HAP-1 (cell line): ENCODE measurements around the gene SFSWAP.
"Not testable (repeated sequence)": the region's sequence is repeated elsewhere in the genome, so short reads cannot be mapped to it uniquely, and the experiment has no call there.

Experiments used
- DNase-seq, 2 experiments: peaks; one replicate each; pipeline ENCODE4 v3.0.0-alpha.2; 2016 to 2020; ENCODE audit warnings: low spot score in 2 of 2
- H3K27me3 ChIP-seq: fragments of 250-450 bp; sonication (Bioruptor Pico); 2 replicates; pipeline ENCODE4 v1.5.1; 2020; ENCODE audit warnings: low read depth, mild to moderate bottlenecking, moderate library complexity
- H3K36me3 ChIP-seq: fragments of 250-450 bp; sonication (Bioruptor Pico); replicated peaks from 2 replicates; pipeline ENCODE4 v1.5.1; 2020; ENCODE audit warnings: mild to moderate bottlenecking
- H3K4me1 ChIP-seq: fragments of 250-450 bp; sonication (Bioruptor Pico); 2 replicates; pipeline ENCODE4 v1.5.1; 2020; ENCODE audit warnings: mild to moderate bottlenecking
- H3K4me3 ChIP-seq: fragments of 250-450 bp; sonication (Bioruptor Pico); 2 replicates; pipeline ENCODE4 v1.5.1; 2020; ENCODE audit warnings: mild to moderate bottlenecking, moderate library complexity
- H3K9me3 ChIP-seq: fragments of 250-450 bp; sonication (Bioruptor Pico); 2 replicates; pipeline ENCODE4 v1.5.1; 2020; ENCODE audit warnings: mild to moderate bottlenecking, moderate library complexity
- in situ Hi-C: fragments of 300-500 bp; cut with MboI; formaldehyde crosslinking; loops from 3 replicates; pipeline ENCODE4 v1.14.3; 2020; ENCODE audit warnings: low sequenced_read_pairs, inconsistent platforms, mixed read lengths

The SFSWAP gene

DNA sequence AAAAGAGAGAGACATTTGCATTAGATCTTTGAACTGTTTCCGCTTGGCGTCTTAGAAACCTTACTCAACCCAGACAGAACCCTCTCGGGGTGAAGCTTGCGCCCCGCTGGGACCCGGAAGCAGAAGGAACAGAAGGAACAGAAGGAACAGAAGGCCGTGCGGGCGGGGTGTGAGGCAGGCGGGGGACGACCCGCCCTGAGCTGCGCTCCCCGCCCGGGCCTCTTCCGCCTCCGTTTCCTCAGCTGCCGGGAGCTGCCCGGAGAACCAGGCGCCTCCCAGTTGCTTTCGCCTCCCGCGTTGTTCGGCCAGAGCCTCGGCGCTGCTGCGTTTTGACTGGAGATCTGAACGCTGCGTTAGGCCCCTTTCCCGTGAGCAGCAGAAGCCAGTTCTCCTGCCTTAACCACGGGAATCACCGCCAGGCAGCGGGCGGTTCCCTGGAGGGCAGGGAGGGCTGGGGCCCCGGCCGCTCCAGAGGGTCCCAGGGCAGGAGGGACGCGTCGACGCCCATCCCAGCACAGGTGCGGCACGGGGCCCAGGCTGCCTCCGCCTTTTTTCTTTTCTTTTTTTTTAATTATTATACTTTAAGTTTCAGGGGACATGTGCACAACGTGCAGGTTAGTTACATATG, 98.0 kb downstream of the SFSWAP start:
- Histone ChIP-seq H3K36me3 (no peaks in the 10 kb centered on the region), H3K4me1 (no peaks in the 10 kb centered on the region; the same call in 1 of the 2 replicates), H3K4me3 (peak overlapping the region; percentile 14), H3K27me3 (no peaks in the 10 kb centered on the region), H3K9me3 (no peaks in the 10 kb centered on the region)
- in situ Hi-C loops = no loop called here
- DNase-seq = peak in 1 of 2 experiments; percentile 64

DNA sequence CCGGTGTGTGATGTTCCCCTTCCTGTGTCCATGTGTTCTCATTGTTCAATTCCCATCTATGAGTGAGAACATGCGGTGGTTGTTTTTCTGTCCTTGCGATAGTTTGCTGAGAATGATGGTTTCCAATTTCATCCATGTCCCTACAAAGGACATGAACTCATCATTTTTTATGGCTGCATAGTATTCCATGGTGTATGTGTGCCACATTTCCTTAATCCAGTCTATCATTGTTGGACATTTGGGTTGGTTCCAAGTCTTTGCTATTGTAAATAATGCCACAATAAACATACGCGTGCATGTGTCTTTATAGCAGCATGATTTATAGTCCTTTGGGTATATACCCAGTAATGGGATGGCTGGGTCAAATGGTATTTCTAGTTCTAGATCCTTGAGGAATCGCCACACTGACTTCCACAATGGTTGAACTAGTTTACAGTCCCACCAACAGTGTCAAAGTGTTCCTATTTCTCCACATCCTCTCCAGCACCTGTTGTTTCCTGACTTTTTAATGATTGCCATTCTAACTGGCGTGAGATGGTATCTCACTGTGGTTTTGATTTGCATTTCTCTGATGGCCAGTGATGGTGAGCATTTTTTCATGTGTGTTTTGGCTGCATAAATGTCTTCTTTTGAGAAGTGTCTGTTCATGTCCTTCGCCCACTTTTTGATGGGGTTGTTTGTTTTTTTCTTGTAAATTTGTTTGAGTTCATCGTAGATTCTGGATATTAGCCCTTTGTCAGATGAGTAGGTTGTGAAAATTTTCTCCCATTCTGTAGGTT, 98.8 kb downstream of the SFSWAP start:
- H3K4me1 ChIP-seq, H3K4me3 ChIP-seq, DNase-seq, H3K9me3 ChIP-seq, H3K36me3 ChIP-seq, H3K27me3 ChIP-seq, in situ Hi-C loops: not testable (repeated sequence)

DNA sequence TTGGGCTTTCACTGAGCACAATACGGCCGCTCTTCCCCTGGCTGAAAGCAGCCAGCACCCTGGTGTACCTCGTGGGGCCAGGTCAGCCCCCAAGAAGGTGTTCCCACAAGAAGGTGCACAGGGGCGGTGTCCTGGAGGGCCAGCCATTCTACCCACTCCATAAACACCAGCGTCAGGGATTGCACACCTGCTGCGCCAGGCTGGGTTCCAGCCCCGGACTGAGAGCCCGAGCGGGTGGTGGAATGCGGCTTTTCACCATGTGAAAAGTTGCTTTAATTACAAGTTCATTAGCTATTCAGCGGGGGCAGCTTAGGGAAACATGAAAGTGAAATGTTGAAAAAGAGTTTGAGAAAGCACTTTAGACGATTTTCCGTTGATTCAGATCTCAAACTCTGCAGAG, 99.8 kb downstream of the SFSWAP start:
- in situ Hi-C loops = no loop called here
- Histone ChIP-seq H3K4me1 (no peaks in the 10 kb centered on the region; the same call in 1 of the 2 replicates), H3K4me3 (no peak overlapping the region), H3K27me3 (no peaks in the 10 kb centered on the region), H3K9me3 (no peaks in the 10 kb centered on the region), H3K36me3 (no peaks in the 10 kb centered on the region)
- no peak for DNase-seq

GRCh38 chr12:131815131-131815530, 104.2 kb downstream of the SFSWAP start:
- no peaks in the 10 kb centered on the region for H3K36me3 ChIP-seq
- DNase-seq = no peak
- in situ Hi-C loops = no loop called here
- H3K27me3 ChIP-seq = no peaks in the 10 kb centered on the region
- no peaks in the 10 kb centered on the region for H3K4me1 ChIP-seq
- no peaks in the 10 kb centered on the region for H3K9me3 ChIP-seq
- no peak overlapping the region for H3K4me3 ChIP-seq

DNA sequence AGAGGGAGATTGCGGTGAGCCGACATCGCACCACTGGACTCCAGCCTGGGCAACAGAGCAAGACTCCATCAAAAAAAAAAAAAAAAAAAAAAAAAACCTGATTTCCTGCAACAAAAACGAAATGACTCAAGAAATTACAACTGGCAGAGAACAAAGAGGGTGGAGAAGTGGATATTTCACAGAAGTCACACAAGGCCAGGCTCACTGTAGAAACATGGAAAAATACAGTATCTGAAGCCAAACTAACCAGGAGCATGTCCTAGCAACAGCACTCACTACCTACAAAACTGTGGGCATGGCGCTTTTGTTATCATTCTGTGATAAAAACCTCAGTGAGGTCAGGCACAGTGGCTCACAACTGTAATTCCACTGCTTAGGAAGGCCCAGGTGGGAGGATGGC, 105.6 kb downstream of the SFSWAP start:
- Histone ChIP-seq H3K4me3 (no peak overlapping the region), H3K9me3 (no peaks in the 10 kb centered on the region), H3K27me3 (no peaks in the 10 kb centered on the region), H3K4me1 (no peaks in the 10 kb centered on the region), H3K36me3 (no peaks in the 10 kb centered on the region)
- in situ Hi-C loops = no loop called here
- no peak for DNase-seq

DNA sequence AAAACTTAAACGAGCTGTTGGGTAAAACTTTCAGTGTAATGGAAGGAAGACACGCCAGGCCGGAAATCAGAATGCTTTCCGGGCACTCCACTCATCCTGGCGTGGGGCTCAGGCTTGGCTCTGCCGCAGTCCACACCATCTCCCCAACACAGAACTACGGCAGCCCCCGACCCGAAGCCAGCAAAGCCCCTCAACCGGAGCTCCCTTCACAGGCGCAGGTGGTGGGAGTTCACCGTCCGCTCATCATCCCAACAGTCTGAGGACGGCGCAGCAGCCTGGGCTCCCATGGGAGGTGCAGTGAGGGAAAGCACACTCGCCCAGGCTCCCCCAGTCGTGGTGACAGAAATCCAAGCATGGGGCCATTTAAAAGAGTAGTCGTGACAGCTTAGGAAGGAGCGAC, 106.4 kb downstream of the SFSWAP start:
- Histone ChIP-seq H3K9me3 (no peaks in the 10 kb centered on the region), H3K27me3 (no peaks in the 10 kb centered on the region), H3K4me1 (no peaks in the 10 kb centered on the region), H3K36me3 (no peaks in the 10 kb centered on the region), H3K4me3 (no peak overlapping the region)
- in situ Hi-C loops = no loop called here
- no peak for DNase-seq

DNA sequence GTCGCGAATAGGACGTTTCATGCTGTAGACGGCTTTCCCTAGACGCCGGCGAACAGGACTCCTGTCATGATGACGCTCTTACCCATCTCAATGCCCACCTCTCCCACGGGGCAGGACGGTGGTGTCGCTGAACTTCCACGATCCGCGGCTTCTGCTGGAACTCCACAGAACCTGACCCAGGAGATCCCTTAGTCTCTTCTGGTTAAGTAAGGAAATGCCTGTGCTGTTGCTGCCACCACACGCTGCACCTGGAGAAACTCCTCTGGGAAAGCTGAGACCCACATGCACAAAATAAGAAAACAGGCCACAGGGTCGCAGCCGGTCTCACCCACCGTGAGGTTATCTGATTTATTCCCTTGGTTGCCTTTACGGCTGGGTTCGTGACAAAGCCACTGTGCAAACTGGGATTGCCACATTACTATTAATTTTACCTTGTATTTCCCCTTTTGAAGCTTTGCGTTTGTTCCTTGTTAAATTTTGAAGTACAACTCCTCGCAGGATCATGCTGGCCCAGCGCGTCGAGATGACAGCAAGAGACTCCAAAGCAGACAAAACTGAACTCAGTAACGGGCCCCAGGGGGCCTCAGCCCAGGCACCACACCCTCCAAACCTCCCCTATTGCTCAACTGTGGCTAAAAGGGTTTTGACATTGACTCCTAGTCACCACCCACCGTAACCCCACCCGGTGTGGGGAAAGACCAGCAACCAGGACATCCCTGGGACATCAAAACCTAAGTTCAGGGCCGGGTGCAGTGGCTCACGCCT, 108.1 kb downstream of the SFSWAP start:
- Histone ChIP-seq H3K4me1 (no peaks in the 10 kb centered on the region), H3K27me3 (no peaks in the 10 kb centered on the region), H3K9me3 (no peaks in the 10 kb centered on the region), H3K36me3 (no peaks in the 10 kb centered on the region), H3K4me3 (no peak overlapping the region)
- DNase-seq = no peak
- in situ Hi-C loops = no loop called here

GRCh38 chr12:131824450-131824849, 113.6 kb downstream of the SFSWAP start:
- Histone ChIP-seq H3K4me1 (no peaks in the 10 kb centered on the region), H3K9me3 (no peaks in the 10 kb centered on the region), H3K36me3 (no peaks in the 10 kb centered on the region), H3K4me3 (no peak overlapping the region), H3K27me3 (no peaks in the 10 kb centered on the region)
- in situ Hi-C loops = no loop called here
- no peak for DNase-seq

DNA sequence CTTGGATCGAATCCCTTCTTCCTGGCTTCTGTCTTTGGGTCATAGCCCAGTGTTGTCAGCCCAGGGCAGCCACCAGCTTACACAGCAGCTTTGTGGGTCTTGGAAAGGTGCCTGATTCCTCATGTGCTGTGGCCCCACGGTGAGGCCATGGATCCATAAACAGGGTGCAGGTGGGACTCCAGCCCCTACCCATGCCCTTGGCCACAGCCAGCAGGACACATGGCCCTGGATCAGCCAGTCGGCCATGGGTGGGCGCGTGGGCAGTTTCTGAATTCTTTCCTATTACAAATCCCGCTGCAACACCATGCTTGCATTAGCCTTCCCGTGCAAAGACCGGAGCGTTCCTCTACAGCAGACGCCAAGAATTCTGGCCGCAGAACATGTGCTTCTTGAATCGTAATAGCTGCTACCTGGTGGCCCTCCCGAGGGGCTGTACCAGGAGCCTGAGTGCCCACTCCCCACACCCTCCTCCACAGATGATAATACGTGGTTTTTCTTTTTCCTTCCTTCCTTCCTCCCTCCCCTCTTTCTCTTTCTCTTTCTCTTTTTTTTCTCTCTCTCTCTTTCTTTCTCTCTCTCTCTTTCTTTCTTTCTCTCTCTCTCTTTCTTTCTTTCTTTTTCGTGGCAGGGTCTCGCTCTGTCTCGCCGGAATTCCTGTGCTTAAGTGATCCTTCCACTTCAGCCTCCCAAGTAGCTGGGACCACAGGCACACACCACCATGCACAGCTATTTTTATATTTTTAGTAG, 114.4 kb downstream of the SFSWAP start:
- Histone ChIP-seq H3K4me3 (no peak overlapping the region), H3K9me3 (no peaks in the 10 kb centered on the region), H3K27me3 (no peaks in the 10 kb centered on the region), H3K36me3 (no peaks in the 10 kb centered on the region), H3K4me1 (no peaks in the 10 kb centered on the region)
- DNase-seq = no peak
- in situ Hi-C loops = no loop called here

- Histone ChIP-seq H3K9me3 (no peaks in the 10 kb centered on the region), H3K4me3 (no peak overlapping the region), H3K4me1 (peaks cover 4% of the 10 kb centered on the region), H3K36me3 (no peaks in the 10 kb centered on the region), H3K27me3 (no peaks in the 10 kb centered on the region)
- no peak for DNase-seq
- in situ Hi-C loops = no loop called here
Measured at GRCh38 chr12:131826097-131826928, 115.4 kb downstream of the SFSWAP start.

- Histone ChIP-seq H3K36me3 (no peaks in the 10 kb centered on the region), H3K4me3 (peak within 1 kb of the TSS; percentile 68), H3K9me3 (no peaks in the 10 kb centered on the region), H3K27me3 (no peaks in the 10 kb centered on the region), H3K4me1 (peaks cover 4% of the 10 kb centered on the region)
- in situ Hi-C loops = no loop called here
- peak; percentile 76 to 85 for DNase-seq
Measured at GRCh38 chr12:131827961-131828534, 117.2 kb downstream of the SFSWAP start, which contains the start of gene MMP17. MMP17 (plus strand) TSS chr12:131828393; CDS start chr12:131828495, 102 bp downstream.

GRCh38 chr12:131828671-131829355, 117.9 kb downstream of the SFSWAP start:
- H3K27me3 ChIP-seq = no peaks in the 10 kb centered on the region
- peak overlapping the region; percentile 68 for H3K4me3 ChIP-seq
- DNase-seq = peak; percentile 17 to 66
- no peaks in the 10 kb centered on the region for H3K9me3 ChIP-seq
- no peaks in the 10 kb centered on the region for H3K36me3 ChIP-seq
- H3K4me1 ChIP-seq = peaks cover 4% of the 10 kb centered on the region
- in situ Hi-C loops = no loop called here
